Trophoblast cell (in vitro differentiated cells and primary cell): ENCODE measurements around the gene EXOC3L1.

Experiments used
- DNase-seq, 2 donors: peaks; one replicate each; pipeline ENCODE4 v3.0.0-alpha.2; 2016
- H2AFZ ChIP-seq: 2 replicates; pipeline ENCODE4 v1.6.1; 2013; ENCODE audit warnings: low read length, moderate library complexity, mild to moderate bottlenecking; ENCODE audit not compliant: insufficient read depth, poor library complexity
- H2AK5ac ChIP-seq: 2 replicates; pipeline ENCODE4 v1.6.1; 2013; ENCODE audit warnings: mild to moderate bottlenecking, low read length
- H2BK120ac ChIP-seq: 2 replicates; pipeline ENCODE4 v1.6.1; 2013; ENCODE audit warnings: low read length, mild to moderate bottlenecking, moderate library complexity; ENCODE audit not compliant: insufficient read depth, poor library complexity
- H2BK12ac ChIP-seq: 2 replicates; pipeline ENCODE4 v1.6.1; 2013; ENCODE audit warnings: mild to moderate bottlenecking, low read length, moderate library complexity
- H2BK5ac ChIP-seq: 2 replicates; pipeline ENCODE4 v1.6.1; 2013; ENCODE audit warnings: low read length, low read depth, moderate library complexity, mild to moderate bottlenecking; ENCODE audit not compliant: poor library complexity
- H3K14ac ChIP-seq: 2 replicates; pipeline ENCODE4 v1.6.1; 2013; ENCODE audit warnings: mild to moderate bottlenecking, low read length
- H3K18ac ChIP-seq: 2 replicates; pipeline ENCODE4 v1.6.1; 2013; ENCODE audit warnings: mild to moderate bottlenecking, low read length
- H3K23ac ChIP-seq: 2 replicates; pipeline ENCODE4 v1.6.1; 2013; ENCODE audit warnings: low read length
- H3K27ac ChIP-seq: 2 replicates; pipeline ENCODE4 v1.5.1; 2013; ENCODE audit warnings: low read depth, mild to moderate bottlenecking, inconsistent platforms, low read length, moderate library complexity
- H3K27me3 ChIP-seq: 2 replicates; pipeline ENCODE4 v1.6.1; 2013; ENCODE audit warnings: inconsistent platforms, mild to moderate bottlenecking, low read length, moderate library complexity; ENCODE audit not compliant: insufficient read depth
- H3K36me3 ChIP-seq, 2 experiments: 1 replicate in 1 of 2; 2 replicates in 1 of 2; pipeline ENCODE4 v1.6.1; 2013; ENCODE audit warnings: low read length in 2 of 2, mild to moderate bottlenecking in 2 of 2, moderate library complexity in 1 of 2; ENCODE audit not compliant: insufficient read depth in 2 of 2, control insufficient read depth in 1 of 2
- H3K4ac ChIP-seq: 2 replicates; pipeline ENCODE4 v1.6.1; 2013; ENCODE audit warnings: low read depth, mild to moderate bottlenecking, low read length, moderate library complexity
- H3K4me1 ChIP-seq, 2 experiments: 1 replicate in 1 of 2; 2 replicates in 1 of 2; pipeline ENCODE4 v1.6.1; 2013; ENCODE audit warnings: low read length in 2 of 2, mild to moderate bottlenecking in 2 of 2, moderate library complexity in 1 of 2; ENCODE audit not compliant: insufficient read depth in 2 of 2, control insufficient read depth in 1 of 2
- H3K4me2 ChIP-seq: 2 replicates; pipeline ENCODE4 v1.6.1; 2013; ENCODE audit warnings: inconsistent platforms, mild to moderate bottlenecking, low read length, moderate library complexity
- H3K4me3 ChIP-seq: 2 replicates; pipeline ENCODE4 v1.5.1; 2013; ENCODE audit warnings: mild to moderate bottlenecking, low read depth, low read length, inconsistent platforms
- H3K79me1 ChIP-seq: one replicate; pipeline ENCODE4 v1.6.1; 2013; ENCODE audit warnings: low read length
- H3K79me2 ChIP-seq: 2 replicates; pipeline ENCODE4 v1.6.1; 2013; ENCODE audit warnings: low read length, mild to moderate bottlenecking; ENCODE audit not compliant: control insufficient read depth, insufficient read depth, poor library complexity
- H3K9ac ChIP-seq: 2 replicates; pipeline ENCODE4 v1.6.1; 2013; ENCODE audit warnings: mild to moderate bottlenecking, low read length
- H3K9me3 ChIP-seq: 2 replicates; pipeline ENCODE4 v1.6.1; 2013; ENCODE audit warnings: low read depth, mild to moderate bottlenecking, control low read depth, inconsistent platforms, low read length; ENCODE audit not compliant: insufficient read depth
- H4K12ac ChIP-seq: 2 replicates; pipeline ENCODE4 v1.6.1; 2013; ENCODE audit warnings: low read depth, mild to moderate bottlenecking, low read length, moderate library complexity
- H4K8ac ChIP-seq: 2 replicates; pipeline ENCODE4 v1.6.1; 2013; ENCODE audit warnings: low read depth, mild to moderate bottlenecking, low read length, moderate library complexity
- H4K91ac ChIP-seq: one replicate; pipeline ENCODE4 v1.6.1; 2013; ENCODE audit warnings: low read depth, mild to moderate bottlenecking, low read length, moderate library complexity
- WGBS: extraction: QIAGEN DNeasy Blood & Tissue Kit; methylation state at CpG from one replicate; pipeline ENCODE4 v1.1.7; 2013; ENCODE audit warnings: missing lambda C conversion rate; ENCODE audit not compliant: insufficient read length, insufficient coverage; ENCODE audit errors: extremely low coverage; 5-methylcytosine and 5-hydroxymethylcytosine counted together

Gene EXOC3L1

DNA sequence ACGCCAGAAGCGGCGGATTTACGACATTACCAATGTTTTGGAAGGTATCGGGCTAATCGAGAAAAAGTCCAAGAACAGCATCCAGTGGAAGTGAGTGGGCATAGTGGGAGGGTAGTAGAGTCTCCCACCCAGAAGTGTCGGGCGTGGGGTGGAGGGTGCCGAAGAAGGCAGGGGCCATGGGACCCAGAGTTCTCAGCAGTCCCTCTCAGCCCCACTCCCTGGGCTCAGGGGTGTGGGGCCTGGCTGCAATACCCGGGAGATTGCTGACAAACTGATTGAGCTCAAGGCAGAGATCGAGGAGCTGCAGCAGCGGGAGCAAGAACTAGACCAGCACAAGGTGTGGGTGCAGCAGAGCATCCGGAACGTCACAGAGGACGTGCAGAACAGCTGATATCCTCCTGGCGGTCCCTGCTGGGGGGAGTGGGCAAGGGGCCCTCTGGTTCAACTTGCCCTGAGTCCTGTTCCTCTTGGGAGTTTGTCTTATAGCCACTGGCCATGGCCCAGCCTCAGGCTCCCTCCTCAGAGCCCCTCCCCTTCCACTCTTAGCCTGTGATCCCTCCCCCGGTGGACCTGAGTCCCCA, 2.9 kb upstream of the EXOC3L1 start:
- no CpG with 5 or more reads among the region's 17 CpGs for WGBS

DNA sequence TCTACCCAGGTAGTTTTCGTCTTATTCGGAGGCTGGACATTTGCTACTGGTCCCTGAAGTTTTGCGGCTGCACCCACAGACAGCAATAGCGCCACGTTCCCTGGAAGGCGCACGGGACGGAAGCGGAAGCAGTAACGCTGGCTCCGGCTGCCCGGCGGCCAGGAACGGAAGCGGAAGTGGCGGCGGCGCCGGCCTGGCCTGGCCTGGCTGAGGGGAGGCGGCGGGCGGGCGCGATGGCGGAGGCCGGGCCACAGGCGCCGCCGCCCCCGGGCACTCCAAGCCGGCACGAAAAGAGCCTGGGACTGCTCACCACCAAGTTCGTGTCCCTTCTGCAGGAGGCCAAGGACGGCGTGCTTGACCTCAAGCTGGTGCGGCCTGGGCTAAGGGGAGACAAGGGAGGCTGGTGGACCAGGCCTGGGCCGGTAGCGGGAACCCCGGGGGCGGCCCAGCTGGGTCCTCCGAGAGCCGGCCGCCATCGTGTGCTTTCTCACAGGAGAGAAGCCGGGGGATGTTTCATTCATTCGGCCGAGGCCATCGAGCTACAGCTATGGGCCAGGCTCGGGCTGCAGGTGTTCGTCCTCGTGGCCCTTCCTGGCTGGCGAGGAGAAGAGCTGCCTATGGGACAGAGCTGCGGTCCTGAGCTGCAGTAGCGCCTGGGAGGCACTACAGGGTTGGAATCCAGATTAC, 2.2 kb upstream of the EXOC3L1 start, which contains the start of gene E2F4:
Gene E2F4 (plus strand): TSS at position 161 of the 687 bp plus-strand sequence. CDS start 73 bp downstream, at position 234.
- H4K12ac ChIP-seq: peak within 1 kb of the TSS; percentile 97
- no CpG with 5 or more reads among the region's 54 CpGs for WGBS

More for the DNA sequence above, 2.9 kb upstream of the EXOC3L1 start:
- no peak overlapping the region for H2AFZ ChIP-seq
- H3K4ac ChIP-seq: peak overlapping the region; percentile 99
- peak overlapping the region; percentile 97 for H4K12ac ChIP-seq
- peak overlapping the region; percentile 96 for H4K8ac ChIP-seq
- peak overlapping the region; percentile 94 for H3K18ac ChIP-seq
- peak overlapping the region; percentile 98 for H3K4me3 ChIP-seq
- peak overlapping the region; percentile 92 for H3K14ac ChIP-seq
- H2BK12ac ChIP-seq: no peak overlapping the region
- no peak for DNase-seq
- H3K4me2 ChIP-seq: peak overlapping the region; percentile 79
- H2BK120ac ChIP-seq: peak overlapping the region; percentile 81
- H3K79me1 ChIP-seq: peaks cover 7% of the 10 kb centered on the region
- H3K79me2 ChIP-seq: peaks cover 10% of the 10 kb centered on the region
- peaks cover 13 to 18% of the 10 kb centered on the region in 2 experiments for H3K4me1 ChIP-seq
- H3K36me3 ChIP-seq: peaks cover 44 to 46% of the 10 kb centered on the region in 2 experiments
- H3K27ac ChIP-seq: no peak overlapping the region
- no peaks in the 10 kb centered on the region for H3K27me3 ChIP-seq
- peak overlapping the region; percentile 98 for H3K9ac ChIP-seq
- H3K9me3 ChIP-seq: no peaks in the 10 kb centered on the region
- peak overlapping the region; percentile 98 for H2AK5ac ChIP-seq
- H3K23ac ChIP-seq: no peak overlapping the region
- H2BK5ac ChIP-seq: no peak overlapping the region
- peak overlapping the region; percentile 87 for H4K91ac ChIP-seq

DNA sequence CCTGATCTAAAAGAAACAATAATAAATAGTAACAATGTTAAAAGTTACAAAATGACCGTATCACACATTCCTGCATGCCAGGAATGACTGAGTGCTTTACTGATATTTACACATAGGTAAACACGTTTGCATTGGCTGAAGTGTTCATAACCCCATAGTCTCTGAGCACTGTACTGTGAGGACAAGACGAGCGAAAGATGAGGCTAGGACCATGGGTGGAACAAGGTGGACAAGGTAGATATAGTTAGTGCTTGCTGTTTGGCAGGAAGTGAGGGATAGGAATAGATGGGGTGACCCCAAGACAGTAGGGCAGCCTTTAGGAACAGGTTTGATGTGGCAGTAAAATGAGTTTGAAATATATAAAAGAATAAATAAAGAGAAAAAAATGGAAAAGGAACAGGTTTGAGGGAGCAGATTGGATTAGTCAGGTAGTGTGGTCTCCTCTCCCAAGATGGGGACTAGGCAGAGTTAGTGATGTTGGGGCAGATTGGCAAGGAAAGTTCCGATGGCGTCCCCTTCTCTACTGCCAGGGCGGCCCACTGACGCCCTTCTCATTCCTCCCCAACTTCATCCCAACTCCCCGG, 1.6 kb upstream of the EXOC3L1 start:
- no peaks in the 10 kb centered on the region for H3K27me3 ChIP-seq

More for the DNA sequence above, 2.2 kb upstream of the EXOC3L1 start, which contains the start of gene E2F4:
- Histone ChIP-seq H3K4me2 (peak within 1 kb of the TSS; percentile 79), H3K18ac (peak within 1 kb of the TSS; percentile 94), H4K8ac (peak within 1 kb of the TSS; percentile 96), H3K27me3 (no peaks in the 10 kb centered on the region), H2BK12ac (peak within 1 kb of the TSS; percentile 59), H3K23ac (no peak within 1 kb of the TSS), H2AFZ (peak within 1 kb of the TSS; percentile 72), H3K4me1 (peaks cover 16 to 18% of the 10 kb centered on the region in 2 experiments), H3K79me1 (peaks cover 9% of the 10 kb centered on the region), H3K36me3 (peaks cover 36 to 38% of the 10 kb centered on the region in 2 experiments), H3K9me3 (no peaks in the 10 kb centered on the region), H3K4me3 (peak within 1 kb of the TSS; percentile 98), H3K27ac (peak within 1 kb of the TSS; percentile 48), H2AK5ac (peak within 1 kb of the TSS; percentile 98), H2BK120ac (peak within 1 kb of the TSS; percentile 81), H3K9ac (peak within 1 kb of the TSS; percentile 98), H2BK5ac (peak within 1 kb of the TSS; percentile 80), H4K91ac (peak within 1 kb of the TSS; percentile 87), H3K14ac (peak within 1 kb of the TSS; percentile 92), H3K79me2 (peaks cover 11% of the 10 kb centered on the region), H3K4ac (peak within 1 kb of the TSS; percentile 99)
- DNase-seq: peak; percentile 85 to 93

More for the DNA sequence above, 1.6 kb upstream of the EXOC3L1 start:
- Histone ChIP-seq H3K18ac (no peak overlapping the region), H2BK5ac (no peak overlapping the region), H4K91ac (no peak overlapping the region), H3K23ac (no peak overlapping the region), H3K79me1 (peaks cover 10% of the 10 kb centered on the region), H3K9ac (no peak overlapping the region), H3K36me3 (peaks cover 30 to 33% of the 10 kb centered on the region in 2 experiments), H3K4me1 (peaks cover 21 to 23% of the 10 kb centered on the region in 2 experiments), H4K8ac (peak overlapping the region; percentile 45), H4K12ac (no peak overlapping the region), H2AFZ (no peak overlapping the region), H2AK5ac (no peak overlapping the region), H3K14ac (no peak overlapping the region), H2BK120ac (no peak overlapping the region), H3K9me3 (no peaks in the 10 kb centered on the region), H3K4me2 (peak overlapping the region; percentile 58), H3K27ac (no peak overlapping the region), H3K4me3 (no peak overlapping the region), H3K79me2 (peaks cover 12% of the 10 kb centered on the region), H3K4ac (no peak overlapping the region), H2BK12ac (no peak overlapping the region)
- peak in 1 of 2 donors; percentile 81 for DNase-seq
- WGBS: no CpG with 5 or more reads among the region's 9 CpGs
